H9 (cell line): Measurements from ENCODE around the gene FICD. TPM values are rescaled to one million over a fixed set of nuclear protein-coding genes. Genes with fewer than 3 reads are reported as not detected.

Experiments
- DNase-seq: peaks from one replicate; pipeline ENCODE4 v3.0.0-alpha.2; 2017
- H2AFZ ChIP-seq: one replicate; pipeline ENCODE4 v1.6.1; 2013; ENCODE audit warnings: mild to moderate bottlenecking, low read length, control low read depth, moderate library complexity
- H2AK5ac ChIP-seq: 2 replicates; pipeline ENCODE4 v1.6.1; 2013; ENCODE audit warnings: low read length, control low read depth, mixed read lengths; ENCODE audit not compliant: insufficient read length
- H2BK120ac ChIP-seq: one replicate; pipeline ENCODE4 v1.6.1; 2013; ENCODE audit warnings: low read depth, mild to moderate bottlenecking, low read length, control low read depth, inconsistent platforms; ENCODE audit not compliant: poor library complexity, severe bottlenecking
- H2BK12ac ChIP-seq: 2 replicates; pipeline ENCODE4 v1.6.1; 2013; ENCODE audit warnings: low read length, control low read depth, mixed read lengths, low read depth; ENCODE audit not compliant: insufficient read length
- H2BK15ac ChIP-seq: 2 replicates; pipeline ENCODE4 v1.6.1; 2013; ENCODE audit warnings: low read depth, low read length, control low read depth
- H2BK20ac ChIP-seq: one replicate; pipeline ENCODE4 v1.6.1; 2013; ENCODE audit warnings: low read depth, mild to moderate bottlenecking, low read length, control low read depth, inconsistent platforms; ENCODE audit not compliant: poor library complexity, severe bottlenecking
- H2BK5ac ChIP-seq: 2 replicates; pipeline ENCODE4 v1.6.1; 2013; ENCODE audit warnings: low read length, control low read depth, mixed read lengths; ENCODE audit not compliant: insufficient read length
- H3K14ac ChIP-seq: 2 replicates; pipeline ENCODE4 v1.6.1; 2013; ENCODE audit warnings: low read length, control low read depth; ENCODE audit not compliant: insufficient read depth
- H3K18ac ChIP-seq: 2 replicates; pipeline ENCODE4 v1.6.1; 2013; ENCODE audit warnings: low read depth, mild to moderate bottlenecking, mixed read lengths, low read length, control low read depth; ENCODE audit not compliant: insufficient read length
- H3K23ac ChIP-seq: 2 replicates; pipeline ENCODE4 v1.6.1; 2013; ENCODE audit warnings: low read length, control low read depth, mixed read lengths, low read depth; ENCODE audit not compliant: insufficient read length
- H3K23me2 ChIP-seq: 2 replicates; pipeline ENCODE4 v1.6.1; 2013; ENCODE audit warnings: low read depth, mild to moderate bottlenecking, mixed read lengths, low read length, control low read depth; ENCODE audit not compliant: insufficient read length, poor library complexity, severe bottlenecking
- H3K27ac ChIP-seq: 2 replicates; pipeline ENCODE4 v1.5.1; 2013; ENCODE audit warnings: low read length, control low read depth, mixed read lengths, low read depth; ENCODE audit not compliant: insufficient read length
- H3K27me3 ChIP-seq: 2 replicates; pipeline ENCODE4 v1.6.1; 2013; ENCODE audit warnings: low read length, control low read depth, inconsistent platforms; ENCODE audit not compliant: insufficient read depth
- H3K4ac ChIP-seq: 2 replicates; pipeline ENCODE4 v1.6.1; 2013; ENCODE audit warnings: low read depth, mild to moderate bottlenecking, control low read depth, inconsistent platforms, low read length, moderate library complexity
- H3K4me1 ChIP-seq: 2 replicates; pipeline ENCODE4 v1.6.1; 2013; ENCODE audit warnings: low read length, control low read depth, inconsistent platforms; ENCODE audit not compliant: insufficient read depth
- H3K4me2 ChIP-seq: 2 replicates; pipeline ENCODE4 v1.6.1; 2013; ENCODE audit warnings: low read length, control low read depth, mixed read lengths; ENCODE audit not compliant: insufficient read length, insufficient read depth
- H3K56ac ChIP-seq: 2 replicates; pipeline ENCODE4 v1.6.1; 2013; ENCODE audit warnings: low read depth, mild to moderate bottlenecking, mixed read lengths, low read length, control low read depth; ENCODE audit not compliant: insufficient read length
- H3K79me1 ChIP-seq: 2 replicates; pipeline ENCODE4 v1.6.1; 2013; ENCODE audit warnings: low read depth, mild to moderate bottlenecking, moderate library complexity, low read length, control low read depth, inconsistent platforms; ENCODE audit not compliant: insufficient read depth, poor library complexity, severe bottlenecking
- H3K79me2 ChIP-seq: 2 replicates; pipeline ENCODE4 v1.6.1; 2013; ENCODE audit warnings: low read length, control low read depth, inconsistent platforms; ENCODE audit not compliant: insufficient read depth
- H3K9ac ChIP-seq: 2 replicates; pipeline ENCODE4 v1.6.1; 2013; ENCODE audit warnings: low read length, control low read depth, mixed read lengths; ENCODE audit not compliant: insufficient read length; ENCODE audit errors: extremely low read depth
- H3K9me3 ChIP-seq: one replicate; pipeline ENCODE4 v1.6.1; 2013; ENCODE audit warnings: low read depth, low read length, inconsistent platforms; ENCODE audit not compliant: control insufficient read depth
- H3T11ph ChIP-seq: one replicate; pipeline ENCODE4 v1.6.1; 2013; ENCODE audit warnings: mild to moderate bottlenecking, low read length, control low read depth, inconsistent platforms
- H4K20me1 ChIP-seq: one replicate; pipeline ENCODE4 v1.6.1; 2013; ENCODE audit not compliant: control insufficient read depth, insufficient read length, insufficient read depth
- H4K5ac ChIP-seq: 2 replicates; pipeline ENCODE4 v1.6.1; 2013; ENCODE audit warnings: low read depth, mild to moderate bottlenecking, mixed read lengths, low read length, control low read depth; ENCODE audit not compliant: insufficient read length
- H4K8ac ChIP-seq: replicated peaks from 2 replicates; pipeline ENCODE4 v1.6.1; 2013; ENCODE audit warnings: low read length, control low read depth, mixed read lengths, low read depth; ENCODE audit not compliant: insufficient read length
- H4K91ac ChIP-seq: 2 replicates; pipeline ENCODE4 v1.6.1; 2013; ENCODE audit warnings: low read depth, mild to moderate bottlenecking, moderate library complexity, mixed read lengths, low read length, control low read depth; ENCODE audit not compliant: insufficient read length
- H3K27ac Mint-ChIP-seq, 3 experiments: 2 replicates in 2 of 3; 3 replicates in 1 of 3; pipeline ENCODE4 v1.8.0; 2020 to 2021; ENCODE audit warnings: mixed read lengths in 3 of 3, mild to moderate bottlenecking in 1 of 3, moderate library complexity in 1 of 3
- H3K27me3 Mint-ChIP-seq: 2 replicates; pipeline ENCODE4 v1.8.0; 2021; ENCODE audit warnings: low read depth, mild to moderate bottlenecking, moderate library complexity, mixed read lengths
- H3K36me3 Mint-ChIP-seq, 3 experiments: 2 replicates in 2 of 3; 3 replicates in 1 of 3; pipeline ENCODE4 v1.8.0; 2020 to 2021; ENCODE audit warnings: low read depth in 3 of 3, mixed read lengths in 3 of 3; ENCODE audit not compliant: insufficient read depth in 1 of 3
- H3K4me1 Mint-ChIP-seq, 2 experiments: 2 replicates each; pipeline ENCODE4 v1.8.0; 2020; ENCODE audit warnings: mixed read lengths in 2 of 2
- H3K4me3 Mint-ChIP-seq, 2 experiments: 2 replicates in 1 of 2; 3 replicates in 1 of 2; pipeline ENCODE4 v1.8.0; 2020 to 2021; ENCODE audit warnings: mild to moderate bottlenecking in 2 of 2, mixed read lengths in 2 of 2, moderate library complexity in 1 of 2
- H3K9me3 Mint-ChIP-seq, 2 experiments: 2 replicates in 1 of 2; 3 replicates in 1 of 2; pipeline ENCODE4 v1.8.0; 2020; ENCODE audit warnings: mild to moderate bottlenecking in 2 of 2, mixed read lengths in 2 of 2, moderate library complexity in 1 of 2
- WGBS: extraction: QIAGEN DNeasy Blood & Tissue Kit; methylation state at CpG from one replicate; pipeline ENCODE4 v1.1.7; 2013; ENCODE audit warnings: missing lambda C conversion rate, low lambda C conversion rate, mixed read lengths; ENCODE audit not compliant: insufficient read length; ENCODE audit errors: extremely low coverage; 5-methylcytosine and 5-hydroxymethylcytosine counted together
- total RNA-seq: library from RNA; stranded (reverse); gene quantifications from 2 replicates; pipeline ENCODE4 v1.2.1, GENCODE V29; 2021
- TF ChIP-seq, protein P1 (sequence below): fragments of 200-600 bp; sonication (generic); conservative IDR thresholded peaks from 3 replicates; pipeline ENCODE4 v1.8.0; 2021; ENCODE audit warnings: antibody characterized with exemption, mild to moderate bottlenecking

The FICD gene
- total RNA-seq, 1 experiment from 2014 or later = 5.1 TPM

DNA sequence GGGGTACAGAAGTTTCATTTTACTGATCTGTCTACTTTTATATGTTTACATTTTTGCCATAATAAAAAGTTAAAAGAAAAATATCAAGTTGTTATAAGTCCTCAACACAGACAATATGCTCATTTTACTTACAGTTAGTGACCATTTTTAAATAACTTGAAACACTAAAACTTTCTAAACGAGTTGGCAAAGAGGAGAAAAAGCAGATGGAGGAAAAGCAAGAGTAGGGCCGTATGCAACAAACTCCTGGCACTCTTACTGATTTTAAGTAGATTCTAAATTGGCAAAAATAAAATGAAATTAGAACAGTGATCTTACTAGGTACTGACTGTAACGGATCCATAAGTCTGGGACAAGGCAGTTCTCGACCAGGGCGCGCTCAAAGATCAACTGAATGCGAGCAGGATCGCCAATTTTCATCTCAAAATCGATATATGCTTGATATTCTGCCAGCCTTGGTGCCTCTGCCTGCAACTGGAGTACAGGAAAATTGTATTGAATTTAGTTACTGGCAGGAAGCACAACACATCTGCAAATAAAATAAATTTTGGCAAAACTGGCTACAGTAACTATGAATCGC, 23.6 kb downstream of the FICD start:
- Histone ChIP-seq H3K56ac (no peak overlapping the region), H4K20me1 (no peaks in the 10 kb centered on the region), H3K79me1 (peaks cover 18% of the 10 kb centered on the region), H2AK5ac (no peak overlapping the region), H2BK20ac (no peak overlapping the region), H3K4me1 (no peaks in the 10 kb centered on the region), H2BK12ac (no peak overlapping the region), H4K91ac (no peak overlapping the region), H3K9ac (no peak overlapping the region), H4K8ac (no peak overlapping the region), H3K9me3 (no peaks in the 10 kb centered on the region), H2BK5ac (no peak overlapping the region), H3K23ac (no peak overlapping the region), H3K4ac (no peak overlapping the region), H2AFZ (no peak overlapping the region), H3K27ac (no peak overlapping the region), H3K79me2 (peaks cover 11% of the 10 kb centered on the region; the same call in 1 of the 2 replicates), H3K4me2 (no peak overlapping the region), H2BK120ac (no peak overlapping the region), H2BK15ac (no peak overlapping the region), H3K14ac (no peak overlapping the region), H3K23me2 (no peaks in the 10 kb centered on the region), H3K27me3 (no peaks in the 10 kb centered on the region), H3T11ph (no peak overlapping the region), H3K18ac (no peak overlapping the region), H4K5ac (no peak overlapping the region)
- no peak for DNase-seq
- no CpG with 5 or more reads among the region's 10 CpGs for WGBS
- TF ChIP-seq, protein P1, sequence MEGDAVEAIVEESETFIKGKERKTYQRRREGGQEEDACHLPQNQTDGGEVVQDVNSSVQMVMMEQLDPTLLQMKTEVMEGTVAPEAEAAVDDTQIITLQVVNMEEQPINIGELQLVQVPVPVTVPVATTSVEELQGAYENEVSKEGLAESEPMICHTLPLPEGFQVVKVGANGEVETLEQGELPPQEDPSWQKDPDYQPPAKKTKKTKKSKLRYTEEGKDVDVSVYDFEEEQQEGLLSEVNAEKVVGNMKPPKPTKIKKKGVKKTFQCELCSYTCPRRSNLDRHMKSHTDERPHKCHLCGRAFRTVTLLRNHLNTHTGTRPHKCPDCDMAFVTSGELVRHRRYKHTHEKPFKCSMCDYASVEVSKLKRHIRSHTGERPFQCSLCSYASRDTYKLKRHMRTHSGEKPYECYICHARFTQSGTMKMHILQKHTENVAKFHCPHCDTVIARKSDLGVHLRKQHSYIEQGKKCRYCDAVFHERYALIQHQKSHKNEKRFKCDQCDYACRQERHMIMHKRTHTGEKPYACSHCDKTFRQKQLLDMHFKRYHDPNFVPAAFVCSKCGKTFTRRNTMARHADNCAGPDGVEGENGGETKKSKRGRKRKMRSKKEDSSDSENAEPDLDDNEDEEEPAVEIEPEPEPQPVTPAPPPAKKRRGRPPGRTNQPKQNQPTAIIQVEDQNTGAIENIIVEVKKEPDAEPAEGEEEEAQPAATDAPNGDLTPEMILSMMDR = no peak
- Mint-ChIP-seq H3K4me3 (no peak overlapping the region), H3K9me3 (no peaks in the 10 kb centered on the region), H3K36me3 (peaks cover 24 to 74% (median 69%) of the 10 kb centered on the region in 3 experiments), H3K27ac (no peak overlapping the region), H3K4me1 (no peaks in the 10 kb centered on the region), H3K27me3 (no peaks in the 10 kb centered on the region)
